ENCODE measurements around the gene PLAU.
"Not testable (repeated sequence)": the region's sequence is repeated elsewhere in the genome, so short reads cannot be mapped to it uniquely, and the experiment has no call there.

The PLAU gene

GRCh38 chr10:73950155-73950948 is 39.4 kb downstream of the PLAU start:
- DNase-seq, result no peak

DNA sequence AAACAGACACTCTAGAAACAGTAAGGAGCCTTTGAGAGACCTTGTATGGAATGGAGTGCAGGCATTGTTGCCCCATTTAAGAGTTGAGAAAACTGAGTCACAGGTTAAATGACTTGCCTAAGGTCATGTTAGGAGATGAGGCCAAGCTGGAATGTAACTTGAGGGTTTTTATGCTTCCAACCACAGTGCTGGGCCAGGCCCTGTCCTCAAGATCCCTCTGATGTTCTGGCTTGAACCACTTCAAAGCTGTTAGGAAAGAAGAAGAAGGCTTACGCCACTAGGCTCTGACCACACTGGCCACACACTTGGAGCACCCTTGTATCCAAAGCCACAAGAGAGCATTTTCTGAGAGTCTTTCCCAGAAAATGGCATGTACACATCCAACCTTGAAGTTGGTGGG is 42.7 kb downstream of the PLAU start:
- no peak for DNase-seq

- DNase-seq, result no peak
Observed at GRCh38 chr10:73954737-73955136, 43.8 kb downstream of the PLAU start.

DNA sequence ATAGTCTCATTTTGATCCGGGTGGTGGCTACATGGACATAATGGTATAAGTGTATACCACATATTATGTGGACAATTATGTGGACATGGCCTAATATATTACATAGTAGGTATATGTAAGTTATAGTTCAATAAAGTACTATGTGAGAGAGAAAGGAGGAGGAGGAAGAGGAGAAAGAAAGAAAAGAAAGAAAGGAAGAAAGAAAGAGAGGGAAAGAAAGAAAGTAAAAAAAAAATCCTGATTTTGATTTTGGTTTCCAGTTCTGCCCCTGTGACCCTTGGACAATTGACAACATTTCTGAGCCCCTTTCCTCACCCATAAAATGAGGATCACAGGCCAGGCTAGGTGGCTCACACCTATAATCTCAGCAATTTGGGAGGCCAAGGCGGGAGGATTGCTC is 44.8 kb downstream of the PLAU start:
- no peak for DNase-seq

GRCh38 chr10:73956476-73957359 is 45.8 kb downstream of the PLAU start:
- DNase-seq, result peak; percentile 45

DNA sequence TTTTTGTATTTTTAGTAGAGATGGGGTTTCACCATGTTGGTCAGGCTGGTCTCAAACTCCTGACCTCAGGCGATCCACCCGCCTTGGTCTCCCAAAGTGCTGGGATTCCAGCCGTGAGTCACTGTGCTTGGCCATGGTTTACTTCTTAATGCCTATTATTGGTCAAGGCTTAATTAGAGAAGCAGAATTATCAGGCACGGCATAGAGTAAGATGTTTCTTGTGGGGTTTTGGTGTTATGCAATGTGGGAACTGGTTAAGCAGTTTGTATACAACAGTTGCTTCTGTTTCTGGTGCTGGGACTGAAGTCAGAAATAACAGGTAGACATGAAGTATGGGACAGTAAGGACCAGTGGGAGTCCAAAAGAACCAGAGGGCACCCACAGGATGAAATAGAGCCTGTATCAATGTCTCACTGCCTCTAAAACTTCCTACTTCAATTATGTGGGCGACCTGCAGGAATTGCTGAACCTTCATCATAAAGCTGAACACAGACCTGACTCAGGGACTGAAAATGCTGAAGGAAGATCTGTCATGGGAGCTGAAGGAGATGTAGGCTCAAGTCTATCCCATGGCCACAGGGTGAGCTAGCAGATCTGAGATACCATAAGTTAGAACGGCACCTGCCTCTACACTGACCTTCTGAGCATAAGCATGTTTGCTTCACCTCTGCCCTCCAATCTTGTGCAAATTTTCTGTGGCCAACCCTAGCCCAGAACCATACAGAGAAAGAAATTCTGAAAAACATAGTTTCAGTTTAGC is 48.7 kb downstream of the PLAU start:
- no peak for DNase-seq

DNA sequence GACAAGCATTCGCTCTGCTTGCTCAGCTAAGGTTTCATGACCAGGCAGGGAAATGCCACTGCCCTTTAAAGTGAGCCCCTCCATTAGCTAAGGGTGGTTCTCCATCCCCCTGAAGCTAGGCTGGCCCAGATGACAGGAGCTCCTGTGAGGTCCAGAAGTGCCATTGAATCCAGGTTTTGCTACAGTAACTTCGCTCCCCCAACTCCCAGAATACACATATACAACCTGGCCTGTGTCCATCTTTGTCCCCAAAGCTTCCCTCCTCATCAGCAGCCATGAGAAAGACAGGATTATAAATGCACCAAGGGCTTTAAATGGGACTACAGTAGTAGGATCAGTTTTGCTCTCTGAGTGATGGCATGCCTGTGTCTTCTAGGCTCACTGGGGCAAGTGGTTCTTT is 51.5 kb downstream of the PLAU start:
- DNase-seq, result no peak

DNA sequence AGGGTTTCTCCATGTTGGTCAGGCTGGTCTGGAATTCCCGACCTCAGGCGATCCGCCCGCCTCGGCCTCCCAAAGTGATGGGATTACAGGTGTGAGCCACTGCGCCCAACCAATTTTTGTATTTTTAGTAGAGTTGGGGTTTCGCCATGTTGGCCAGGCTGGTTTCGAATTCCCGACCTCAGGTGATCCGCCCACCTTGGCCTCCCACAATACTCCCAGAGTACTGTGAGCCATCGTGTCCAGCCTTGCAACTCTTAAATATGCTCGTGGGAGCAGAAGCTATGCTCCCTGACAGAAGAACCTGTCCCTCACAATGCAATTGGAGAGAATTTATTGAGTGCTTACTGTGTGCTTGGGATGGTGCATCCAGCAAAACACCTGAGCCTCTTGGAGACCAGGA is 52.6 kb downstream of the PLAU start:
- not testable (repeated sequence) for DNase-seq

- DNase-seq, result no peak
Observed at GRCh38 chr10:73964743-73965142, 53.8 kb downstream of the PLAU start.

DNA sequence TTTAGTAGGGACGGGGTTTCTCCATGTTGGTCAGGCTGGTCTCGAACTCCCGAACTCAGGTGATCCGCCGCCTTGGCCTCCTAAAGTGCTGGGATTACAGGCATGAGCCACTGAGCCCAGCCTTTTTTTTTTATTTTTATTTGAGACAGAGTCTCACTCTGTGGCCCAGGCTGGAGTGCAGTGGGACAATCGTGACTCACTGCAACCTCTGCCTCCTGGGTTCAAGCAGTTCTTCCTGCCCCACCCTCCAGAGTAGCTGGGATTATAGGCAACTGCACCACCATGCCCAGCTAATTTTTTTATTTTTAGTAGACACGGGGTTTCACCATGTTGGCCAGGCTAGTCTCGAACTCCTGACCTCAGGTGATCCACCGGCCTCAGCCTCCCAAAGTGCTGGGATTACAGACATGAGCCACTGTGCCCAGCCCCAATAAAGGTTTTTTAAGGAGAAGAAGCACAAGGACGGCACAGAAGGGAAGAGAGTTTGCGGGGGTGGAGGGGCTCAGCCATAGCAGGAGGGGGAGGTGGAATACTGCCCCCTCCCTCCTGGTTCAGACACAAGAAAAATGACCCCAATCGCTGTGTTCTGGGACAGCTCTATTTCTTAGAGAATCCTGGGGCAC is 54.4 kb downstream of the PLAU start:
- DNase-seq, result not testable (repeated sequence)

GRCh38 chr10:73965890-73966768 is 55.2 kb downstream of the PLAU start:
- peak; percentile 65 for DNase-seq

DNA sequence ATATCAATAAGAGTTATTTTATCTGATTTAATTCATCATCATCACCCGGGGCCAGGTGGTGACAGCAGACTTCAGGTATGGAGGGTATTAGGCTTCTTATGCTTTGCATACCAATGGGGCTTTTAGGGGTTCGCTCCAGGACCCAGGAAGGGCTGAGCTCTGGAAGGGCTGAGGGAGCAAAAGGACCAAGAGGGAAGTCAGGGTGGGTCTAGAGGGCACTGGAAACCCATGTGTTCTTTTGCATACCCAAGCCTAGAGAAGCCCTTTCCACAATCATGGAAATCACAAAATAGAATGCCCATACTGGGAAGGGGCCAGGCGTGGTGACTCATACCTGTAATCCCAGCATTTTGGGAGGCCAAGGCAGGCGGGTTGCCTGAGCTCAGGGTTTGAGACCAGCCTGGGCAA is 56.1 kb downstream of the PLAU start:
- DNase-seq, result no peak
